Body of pancreas (tissue), 4 donors: ENCODE measurements around the gene C2CD4A. TPM values are rescaled to one million over a fixed set of nuclear protein-coding genes. Genes with fewer than 3 reads are reported as not detected.

Source experiments
- ATAC-seq: fragments of 150-250 bp; one replicate; pipeline ENCODE4 v1.9.1; 2016
- DNase-seq, 4 donors: peaks; one replicate each; pipeline ENCODE4 v3.0.0-alpha.2; 2019
- H3K27ac ChIP-seq, 4 donors: fragments of 200-600 bp; sonication (generic); 1 replicate in 3 of 4; 2 replicates in 1 of 4; pipeline versions ENCODE4 v1.5.1 to v1.6.1; 2016 to 2019; ENCODE audit warnings: mild to moderate bottlenecking in 1 of 4, mixed read lengths in 1 of 4, moderate library complexity in 1 of 4
- H3K27me3 ChIP-seq, 2 donors: fragments of 200-600 bp; sonication (generic); one replicate each; pipeline ENCODE4 v1.6.0; 2016; ENCODE audit warnings: mild to moderate bottlenecking in 1 of 2
- H3K36me3 ChIP-seq, 2 donors: fragments of 200-600 bp; sonication (generic); replicated peaks in 1 of 2; 2 replicates each; pipeline ENCODE4 v1.5.1; 2016; ENCODE audit warnings: low read depth in 2 of 2; ENCODE audit not compliant: insufficient read depth in 1 of 2
- H3K4me1 ChIP-seq: fragments of 200-600 bp; sonication (generic); one replicate; pipeline ENCODE4 v1.6.0; 2016
- H3K4me3 ChIP-seq, 2 donors: fragments of 200-600 bp; sonication (generic); 1 replicate in 1 of 2; 2 replicates in 1 of 2; pipeline ENCODE4 v1.5.1; 2016 to 2019
- H3K9me3 ChIP-seq, 3 donors: fragments of 200-600 bp; sonication (generic); 1 replicate in 2 of 3; 2 replicates in 1 of 3; pipeline ENCODE4 v1.5.1; 2016
- POLR2A ChIP-seq, 3 donors: fragments of 450-650 bp; IDR thresholded peaks; one replicate each; pipeline ENCODE4 v1.6.1; 2016; ENCODE audit warnings: antibody characterized with exemption in 3 of 3, mild to moderate bottlenecking in 2 of 3
- WGBS, 2 donors: methylation state at CpG; one replicate each; pipeline ENCODE4 v1.1.5; 2017; 5-methylcytosine and 5-hydroxymethylcytosine counted together
- intact Hi-C: fragments of 100-400 bp; cut with DNase I; formaldehyde crosslinking; loops from one replicate; pipeline ENCODE4 v1.15.1; 2023
- total RNA-seq, 2 donors: library from RNA; depleted of rRNA; stranded (reverse); fragments of >200 nt; gene quantifications; one replicate each; pipeline ENCODE4 v1.1.0, GENCODE V29; 2016
- TF ChIP-seq, protein P1 (sequence below), 7 experiments: fragments of 450-650 bp in 4 of 7; fragments of 200-600 bp in 3 of 7; sonication (generic) in 3 of 7; IDR thresholded peaks; one replicate each; pipeline ENCODE4 v1.5.1; 2016 to 2019; ENCODE audit warnings: antibody characterized with exemption in 7 of 7

The C2CD4A gene
- total RNA-seq, 2 donors from 2014 or later: 1.6 to 2.1 TPM

GRCh38 chr15:62027263-62027565 lies 39.6 kb upstream of the C2CD4A start:
- Histone ChIP-seq H3K9me3 (no peaks in the 10 kb centered on the region), H3K27me3 (no peaks in the 10 kb centered on the region), H3K4me1 (no peaks in the 10 kb centered on the region), H3K36me3 (no peaks in the 10 kb centered on the region), H3K27ac (no peak overlapping the region), H3K4me3 (no peak overlapping the region)
- intact Hi-C loops: no loop called here
- ATAC-seq: no peak
- TF ChIP-seq, protein P1, sequence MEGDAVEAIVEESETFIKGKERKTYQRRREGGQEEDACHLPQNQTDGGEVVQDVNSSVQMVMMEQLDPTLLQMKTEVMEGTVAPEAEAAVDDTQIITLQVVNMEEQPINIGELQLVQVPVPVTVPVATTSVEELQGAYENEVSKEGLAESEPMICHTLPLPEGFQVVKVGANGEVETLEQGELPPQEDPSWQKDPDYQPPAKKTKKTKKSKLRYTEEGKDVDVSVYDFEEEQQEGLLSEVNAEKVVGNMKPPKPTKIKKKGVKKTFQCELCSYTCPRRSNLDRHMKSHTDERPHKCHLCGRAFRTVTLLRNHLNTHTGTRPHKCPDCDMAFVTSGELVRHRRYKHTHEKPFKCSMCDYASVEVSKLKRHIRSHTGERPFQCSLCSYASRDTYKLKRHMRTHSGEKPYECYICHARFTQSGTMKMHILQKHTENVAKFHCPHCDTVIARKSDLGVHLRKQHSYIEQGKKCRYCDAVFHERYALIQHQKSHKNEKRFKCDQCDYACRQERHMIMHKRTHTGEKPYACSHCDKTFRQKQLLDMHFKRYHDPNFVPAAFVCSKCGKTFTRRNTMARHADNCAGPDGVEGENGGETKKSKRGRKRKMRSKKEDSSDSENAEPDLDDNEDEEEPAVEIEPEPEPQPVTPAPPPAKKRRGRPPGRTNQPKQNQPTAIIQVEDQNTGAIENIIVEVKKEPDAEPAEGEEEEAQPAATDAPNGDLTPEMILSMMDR (IDR thresholded peaks at IDR 0.05): no peak
- TF ChIP-seq POLR2A (IDR thresholded peaks at IDR 0.05): no peak
- WGBS, 2 donors: 77 to 78% methylated on average over 3 of the region's 3 CpGs
- no peak for DNase-seq

- Histone ChIP-seq H3K9me3 (no peaks in the 10 kb centered on the region), H3K4me1 (no peaks in the 10 kb centered on the region), H3K4me3 (no peak overlapping the region), H3K27ac (no peak overlapping the region), H3K36me3 (no peaks in the 10 kb centered on the region), H3K27me3 (no peaks in the 10 kb centered on the region)
- intact Hi-C loops: no loop called here
- no peak for TF ChIP-seq POLR2A (IDR thresholded peaks at IDR 0.05)
- TF ChIP-seq, protein P1 (IDR thresholded peaks at IDR 0.05): no peak
- ATAC-seq: no peak
- DNase-seq: no peak
- WGBS, 2 donors: 80 to 84% methylated on average over 5 of the region's 5 CpGs
These were observed 38.9 kb upstream of the C2CD4A start for GRCh38 chr15:62027916-62028315.

- DNase-seq (no peak), ATAC-seq (no peak)
- H3K36me3 ChIP-seq: no peaks in the 10 kb centered on the region
- TF ChIP-seq POLR2A (IDR thresholded peaks at IDR 0.05): no peak
- TF ChIP-seq, protein P1 (IDR thresholded peaks at IDR 0.05): no peak
- no peaks in the 10 kb centered on the region for H3K4me1 ChIP-seq
- 56 to 63% methylated on average over 2 of the region's 2 CpGs for WGBS, 2 donors
- no peaks in the 10 kb centered on the region for H3K27me3 ChIP-seq
- H3K4me3 ChIP-seq: no peak overlapping the region
- H3K27ac ChIP-seq: no peak overlapping the region
- intact Hi-C loops: no loop called here
- H3K9me3 ChIP-seq: no peaks in the 10 kb centered on the region
These were observed 31.4 kb upstream of the C2CD4A start for GRCh38 chr15:62035256-62035924.

- Histone ChIP-seq H3K4me3 (no peak overlapping the region), H3K27me3 (no peaks in the 10 kb centered on the region), H3K4me1 (peaks cover 14% of the 10 kb centered on the region), H3K36me3 (no peaks in the 10 kb centered on the region), H3K9me3 (no peaks in the 10 kb centered on the region), H3K27ac (no peak overlapping the region)
- ATAC-seq: no peak
- TF ChIP-seq POLR2A (IDR thresholded peaks at IDR 0.05): no peak
- TF ChIP-seq, protein P1 (IDR thresholded peaks at IDR 0.05): no peak
- intact Hi-C loops: no loop called here
- DNase-seq: no peak
- WGBS, 2 donors: 75 to 87% methylated on average over 5 of the region's 5 CpGs
These were observed 20.6 kb upstream of the C2CD4A start for GRCh38 chr15:62046078-62046743.
